Measurements from ENCODE around the gene SMAD9. TPM values are rescaled to one million over a fixed set of nuclear protein-coding genes. Genes with fewer than 3 reads are reported as not detected.

The SMAD9 gene
- total and polyA plus RNA-seq, 2 of the 13 experiments (the other 11 are each of a cell fraction or from before 2014, with no cell fraction given): 4.2 to 7.7 TPM

GRCh38 chr13:36882829-36883390 lies 37.1 kb downstream of the SMAD9 start (continued):
- TF ChIP-seq RBAK (CRISPR knock-in tag; IDR thresholded peaks at IDR 0.05): 0 out of 2 replicates have a peak, but pooled peaks have one; percentile 27
- 0 out of 2 replicates have a peak, but pooled peaks have one; percentile 19 for TF ChIP-seq RFXANK (CRISPR knock-in tag; IDR thresholded peaks at IDR 0.05)
- TF ChIP-seq HNRNPL (IDR thresholded peaks at IDR 0.05; ENCODE audit: low read depth, low read length): no peak
- 0 out of 2 replicates have a peak, but pooled peaks have one; percentile 32 for TF ChIP-seq HNF1A (IDR thresholded peaks at IDR 0.05; ENCODE audit: low read depth)
- peak; percentile 32; the same call in 1 of the 2 replicates for TF ChIP-seq HNF1A (CRISPR knock-in tag; IDR thresholded peaks at IDR 0.05; ENCODE audit: borderline replicate concordance)
- TF ChIP-seq FOXA3 (CRISPR knock-in tag; IDR thresholded peaks at IDR 0.05): peak; percentile 83
- TF ChIP-seq TEAD3 (CRISPR knock-in tag; optimal IDR thresholded peaks at IDR 0.05; ENCODE audit: borderline replicate concordance): peak; percentile 39
- TF ChIP-seq MED13 (CRISPR knock-in tag; IDR thresholded peaks at IDR 0.05): no peak
- TF ChIP-seq ATRX (CRISPR knock-in tag; IDR thresholded peaks at IDR 0.05; ENCODE audit: borderline replicate concordance): no peak
- TF ChIP-seq LCORL (IDR thresholded peaks at IDR 0.05): no peak
- peak; percentile 52; the same call in 1 of the 2 replicates for TF ChIP-seq LCORL (CRISPR knock-in tag; IDR thresholded peaks at IDR 0.05)
- no peak for TF ChIP-seq ZNF160 (CRISPR knock-in tag; IDR thresholded peaks at IDR 0.05)
- TF ChIP-seq SSRP1 (CRISPR knock-in tag; IDR thresholded peaks at IDR 0.05): no peak; the same call in 1 of the 2 replicates
- TF ChIP-seq ZNF17 (CRISPR knock-in tag; IDR thresholded peaks at IDR 0.05): no peak
- no peak for TF ChIP-seq TSC22D2 (CRISPR knock-in tag; IDR thresholded peaks at IDR 0.05; ENCODE audit: borderline replicate concordance)
- TF ChIP-seq ZSCAN5A (CRISPR knock-in tag; IDR thresholded peaks at IDR 0.05; ENCODE audit: borderline replicate concordance): 0 out of 2 replicates have a peak, but pooled peaks have one; percentile 21
- TF ChIP-seq ZBTB25 (CRISPR knock-in tag; IDR thresholded peaks at IDR 0.05): no peak
- TF ChIP-seq PRPF4 (IDR thresholded peaks at IDR 0.05; ENCODE audit: low read depth, low read length, poor library complexity, severe bottlenecking): no peak
- peak; percentile 80 for TF ChIP-seq POGZ (CRISPR knock-in tag; IDR thresholded peaks at IDR 0.05)
- no peak for TF ChIP-seq NCOA1 (CRISPR knock-in tag; IDR thresholded peaks at IDR 0.05)
- TF ChIP-seq FOXK1 (CRISPR knock-in tag; IDR thresholded peaks at IDR 0.05; ENCODE audit: borderline replicate concordance, low read depth): no peak
- TF ChIP-seq MIER3 (CRISPR knock-in tag; IDR thresholded peaks at IDR 0.05; ENCODE audit: borderline replicate concordance): peak; percentile 35; the same call in 1 of the 2 replicates
- no peak for TF ChIP-seq BATF2 (CRISPR knock-in tag; IDR thresholded peaks at IDR 0.05)
- 0 out of 2 replicates have a peak, but pooled peaks have one; percentile 4 for TF ChIP-seq KDM5B (CRISPR knock-in tag; IDR thresholded peaks at IDR 0.05; ENCODE audit: borderline replicate concordance)
- no peak for TF ChIP-seq CAMTA2 (CRISPR knock-in tag; IDR thresholded peaks at IDR 0.05; ENCODE audit: borderline replicate concordance)

All from HepG2 (cell line).